Central memory CD8-positive, alpha-beta T cell (primary cell): ENCODE data around the gene SPATA12.

Experiments used
- ATAC-seq: fragments of 150-1000 bp; cut with Tn5 transposase; replicated peaks from 2 replicates; pipeline ENCODE4 v1.10.0; 2022; ENCODE audit warnings: mild to moderate bottlenecking, moderate FRiP score, moderate number of reproducible peaks; ENCODE audit not compliant: poor library complexity, severe bottlenecking; ENCODE audit errors: extremely low read depth
- DNase-seq, 2 donors: peaks; one replicate each; pipeline ENCODE4 v3.0.0; 2021; ENCODE audit warnings: low spot score in 2 of 2
- H3K27ac Mint-ChIP-seq: one replicate; pipeline ENCODE4 v1.8.0; 2022; ENCODE audit warnings: low read depth, mild to moderate bottlenecking, moderate library complexity, mixed read lengths
- H3K27me3 Mint-ChIP-seq: one replicate; pipeline ENCODE4 v1.8.0; 2022; ENCODE audit warnings: mixed read lengths
- H3K36me3 Mint-ChIP-seq: one replicate; pipeline ENCODE4 v1.8.0; 2022; ENCODE audit warnings: mild to moderate bottlenecking, moderate library complexity, mixed read lengths; ENCODE audit not compliant: insufficient read depth
- H3K4me1 Mint-ChIP-seq: one replicate; pipeline ENCODE4 v1.8.0; 2022; ENCODE audit warnings: mixed read lengths
- H3K4me3 Mint-ChIP-seq: one replicate; pipeline ENCODE4 v1.8.0; 2022; ENCODE audit warnings: mild to moderate bottlenecking, moderate library complexity, mixed read lengths
- H3K9me3 Mint-ChIP-seq: one replicate; pipeline ENCODE4 v1.8.0; 2022; ENCODE audit warnings: mixed read lengths

The SPATA12 gene

DNA sequence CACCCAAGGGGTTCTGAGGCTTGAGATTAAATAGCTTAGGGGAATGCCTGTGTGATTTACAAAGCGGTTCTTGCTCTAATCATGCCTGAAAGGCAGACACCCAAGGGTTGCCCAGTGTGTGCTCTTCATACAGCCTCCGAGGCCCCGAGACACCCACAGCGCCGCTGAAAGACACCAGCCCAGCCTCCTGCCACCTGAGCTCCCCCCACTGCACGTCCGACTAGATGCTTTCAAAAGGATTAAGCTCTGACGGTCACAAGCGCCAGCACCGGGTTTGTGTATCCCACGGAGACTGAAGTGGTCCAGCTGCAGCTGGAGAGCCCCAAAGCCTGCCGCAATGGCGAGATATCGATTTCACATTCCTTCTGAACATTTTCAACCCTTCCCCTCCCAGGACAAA, 50.3 kb downstream of the SPATA12 start:
- no peaks in the 10 kb centered on the region for H3K36me3 Mint-ChIP-seq
- no peak overlapping the region for H3K4me3 Mint-ChIP-seq
- DNase-seq (no peak), ATAC-seq (no peak)
- H3K9me3 Mint-ChIP-seq, result no peaks in the 10 kb centered on the region
- peaks cover 6% of the 10 kb centered on the region for H3K4me1 Mint-ChIP-seq
- H3K27ac Mint-ChIP-seq, result no peak overlapping the region
- H3K27me3 Mint-ChIP-seq, result peaks cover 18% of the 10 kb centered on the region

DNA sequence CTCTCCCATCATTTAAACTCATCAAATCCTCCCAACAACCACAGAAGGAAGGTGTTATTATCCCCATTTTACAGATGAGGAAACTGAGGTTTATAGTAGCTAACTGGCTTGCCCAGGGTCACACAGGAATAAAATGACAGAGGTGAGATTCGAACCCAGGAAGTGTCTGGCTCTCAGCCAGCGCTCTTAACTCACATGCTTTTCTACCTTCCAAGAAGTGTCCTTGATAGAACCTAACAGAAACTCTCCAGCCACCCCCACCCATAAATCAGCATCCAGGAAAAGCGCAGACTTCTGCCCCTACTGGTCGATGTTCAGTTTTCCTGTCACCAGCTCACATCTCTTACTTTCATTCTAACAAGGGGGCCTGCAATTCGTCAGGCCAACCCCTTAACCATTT, 51.7 kb downstream of the SPATA12 start:
- ATAC-seq (peak; percentile 40), DNase-seq (no peak)
- Mint-ChIP-seq H3K36me3 (no peaks in the 10 kb centered on the region), H3K4me1 (peaks cover 6% of the 10 kb centered on the region), H3K9me3 (no peaks in the 10 kb centered on the region), H3K4me3 (peak overlapping the region; percentile 39), H3K27me3 (peaks cover 18% of the 10 kb centered on the region), H3K27ac (peak overlapping the region; percentile 22)

DNA sequence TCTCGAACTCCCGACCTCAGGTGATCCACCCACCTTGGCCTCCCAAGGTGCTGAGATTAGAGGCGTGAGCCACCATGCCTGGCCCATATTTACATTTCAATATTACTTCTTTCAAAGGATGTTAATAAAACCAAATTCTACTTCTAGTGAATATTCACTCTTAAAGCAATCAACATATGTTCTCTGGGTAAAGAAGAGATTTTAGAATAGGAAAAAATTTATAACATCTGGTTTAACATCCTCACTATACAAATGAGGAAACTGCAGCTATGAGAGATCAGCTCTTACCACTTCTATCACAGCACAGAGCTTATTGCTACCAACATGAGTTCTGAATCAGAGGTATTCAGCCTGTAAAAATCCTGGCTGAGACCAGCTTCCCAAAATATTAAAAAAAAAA, 56.0 kb downstream of the SPATA12 start:
- H3K36me3 Mint-ChIP-seq, result no peaks in the 10 kb centered on the region
- ATAC-seq, result no peak

DNA sequence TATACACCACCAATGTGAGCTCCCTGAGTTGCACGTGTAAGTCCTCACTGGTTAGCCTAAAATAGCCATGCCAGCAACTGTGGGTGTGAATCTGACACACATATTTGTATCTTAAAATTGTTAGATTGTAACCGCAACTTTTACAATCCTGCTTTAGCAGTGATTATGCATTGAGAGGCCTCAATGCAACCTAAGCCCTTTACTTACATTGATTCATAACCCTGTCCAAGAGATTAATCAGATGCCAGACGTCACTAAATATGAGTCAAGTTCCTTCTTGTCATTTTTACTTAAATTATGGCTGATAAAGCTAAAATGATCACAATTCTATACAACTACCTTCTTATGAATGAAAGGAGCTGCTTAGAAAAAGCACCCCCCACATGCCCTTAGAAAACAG, 57.8 kb downstream of the SPATA12 start:
- no peak for DNase-seq
- Mint-ChIP-seq H3K27ac (no peak overlapping the region), H3K4me3 (no peak overlapping the region), H3K9me3 (no peaks in the 10 kb centered on the region), H3K4me1 (no peaks in the 10 kb centered on the region), H3K36me3 (no peaks in the 10 kb centered on the region), H3K27me3 (peaks cover 23% of the 10 kb centered on the region)
- no peak for ATAC-seq

More for the DNA sequence above, 56.0 kb downstream of the SPATA12 start:
- no peak overlapping the region for H3K4me3 Mint-ChIP-seq
- no peak overlapping the region for H3K27ac Mint-ChIP-seq
- H3K4me1 Mint-ChIP-seq, result peaks cover 6% of the 10 kb centered on the region
- H3K27me3 Mint-ChIP-seq, result peaks cover 12% of the 10 kb centered on the region
- no peaks in the 10 kb centered on the region for H3K9me3 Mint-ChIP-seq
- DNase-seq, result no peak

DNA sequence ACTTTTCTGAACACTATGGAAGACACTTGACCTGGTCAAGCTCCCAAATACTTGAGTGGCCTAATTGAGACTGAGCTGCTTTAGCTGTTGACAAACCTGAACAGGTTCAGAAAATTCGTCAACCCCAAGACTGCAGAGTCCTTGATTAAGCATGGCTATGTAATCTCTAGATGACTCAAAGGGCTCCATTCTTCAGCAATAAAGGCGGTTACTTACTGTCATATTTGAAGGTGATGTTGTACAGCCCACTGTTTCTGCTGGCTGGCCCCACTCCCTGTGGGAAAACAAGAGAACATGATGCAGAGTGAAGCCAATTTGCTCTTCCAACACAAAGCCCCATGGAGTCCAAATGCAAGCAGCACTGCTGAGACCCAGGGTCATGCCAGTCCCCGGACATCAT, 59.6 kb downstream of the SPATA12 start:
- peaks cover 28% of the 10 kb centered on the region for H3K27me3 Mint-ChIP-seq
- no peaks in the 10 kb centered on the region for H3K36me3 Mint-ChIP-seq
- ATAC-seq, result no peak
- H3K27ac Mint-ChIP-seq, result no peak overlapping the region
- no peaks in the 10 kb centered on the region for H3K4me1 Mint-ChIP-seq
- no peak overlapping the region for H3K4me3 Mint-ChIP-seq
- H3K9me3 Mint-ChIP-seq, result no peaks in the 10 kb centered on the region
- no peak for DNase-seq

DNA sequence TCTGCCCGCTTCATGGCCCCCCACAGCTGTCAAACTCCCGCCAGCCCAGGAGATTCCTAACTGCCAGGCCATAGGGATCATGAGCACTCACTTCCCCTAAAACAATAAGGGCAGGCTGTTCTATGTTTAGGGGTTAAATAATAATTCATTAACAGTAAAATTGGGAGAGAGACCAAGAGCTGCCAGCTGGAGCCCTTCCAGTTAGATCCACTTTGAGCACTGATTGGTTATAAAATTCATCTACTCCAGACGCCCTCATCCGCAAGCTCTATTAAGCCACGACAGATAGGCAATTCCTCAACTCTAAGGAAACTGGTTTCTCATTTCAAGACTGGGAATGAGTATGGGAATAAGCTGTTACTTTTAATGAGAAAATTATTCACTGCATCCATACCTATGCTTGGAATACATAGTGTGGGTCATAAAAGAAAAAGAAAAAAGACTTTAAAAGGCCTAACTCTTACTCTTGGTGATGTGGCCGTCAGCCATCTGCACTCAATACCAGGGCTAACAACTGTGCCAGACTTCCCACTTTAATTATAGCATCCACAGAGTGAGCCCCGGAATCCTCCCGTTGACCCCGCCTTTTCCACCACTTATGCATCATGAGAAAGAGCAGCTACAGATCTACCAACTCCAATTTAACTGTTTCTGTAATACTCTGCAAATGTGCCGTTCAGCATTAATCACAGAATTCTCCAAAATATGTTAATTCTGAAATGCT, 60.1 kb downstream of the SPATA12 start:
- Mint-ChIP-seq H3K9me3 (no peaks in the 10 kb centered on the region), H3K4me1 (no peaks in the 10 kb centered on the region), H3K27me3 (peaks cover 28% of the 10 kb centered on the region), H3K36me3 (no peaks in the 10 kb centered on the region), H3K4me3 (no peak overlapping the region), H3K27ac (no peak overlapping the region)
- no peak for DNase-seq
- no peak for ATAC-seq
